IMR-90 (cell line): ENCODE results near the gene PCBP3. TPM values are rescaled to one million over a fixed set of nuclear protein-coding genes. Genes with fewer than 3 reads are reported as not detected.

Experiments used
- CEBPB ChIP-seq: IDR thresholded peaks from 2 replicates; pipeline ENCODE4 v1.6.1; 2012; ENCODE audit warnings: low read depth, low read length, improper control_type of control experiment
- NFE2L2 ChIP-seq: fragments of 150-350 bp; IDR thresholded peaks from 2 replicates; pipeline ENCODE4 v1.6.1; 2016; ENCODE audit warnings: low read depth, mild to moderate bottlenecking, low read length
- RFX5 ChIP-seq: IDR thresholded peaks from 2 replicates; pipeline ENCODE4 v1.8.0; 2012; ENCODE audit warnings: low read depth, mild to moderate bottlenecking, low read length, moderate library complexity
- SMC3 ChIP-seq: fragments of 150-350 bp; IDR thresholded peaks from 2 replicates; pipeline ENCODE4 v1.6.1; 2016; ENCODE audit warnings: low read depth, mild to moderate bottlenecking, antibody characterized with exemption, low read length, moderate library complexity
- polyA plus RNA-seq, 3 experiments: library from polyadenylated mRNA; depleted of rRNA; stranded (reverse); fragments of >200 nt; gene quantifications; 2 replicates each; pipeline ENCODE4 v1.2.3, GENCODE V29; 2012; ENCODE audit warnings: low replicate concordance in 1 of 3
- total RNA-seq: library from RNA; depleted of rRNA; stranded (reverse); fragments of >200 nt; gene quantifications from 2 replicates; pipeline ENCODE4 v1.2.3, GENCODE V29; 2012
- TF ChIP-seq, protein P1 (sequence below): conservative IDR thresholded peaks from 2 replicates; pipeline ENCODE4 v1.5.1; 2012; ENCODE audit warnings: mild to moderate bottlenecking, low read depth, low read length, improper control_type of control experiment

The PCBP3 gene
- total and polyA plus RNA-seq, 2 of the 4 experiments (the other 2 are of a cell fraction) = 2.9 to 3.9 TPM

- TF ChIP-seq RFX5 = no peak
- TF ChIP-seq SMC3 = no peak
- TF ChIP-seq CEBPB = no peak
- TF ChIP-seq, protein P1, sequence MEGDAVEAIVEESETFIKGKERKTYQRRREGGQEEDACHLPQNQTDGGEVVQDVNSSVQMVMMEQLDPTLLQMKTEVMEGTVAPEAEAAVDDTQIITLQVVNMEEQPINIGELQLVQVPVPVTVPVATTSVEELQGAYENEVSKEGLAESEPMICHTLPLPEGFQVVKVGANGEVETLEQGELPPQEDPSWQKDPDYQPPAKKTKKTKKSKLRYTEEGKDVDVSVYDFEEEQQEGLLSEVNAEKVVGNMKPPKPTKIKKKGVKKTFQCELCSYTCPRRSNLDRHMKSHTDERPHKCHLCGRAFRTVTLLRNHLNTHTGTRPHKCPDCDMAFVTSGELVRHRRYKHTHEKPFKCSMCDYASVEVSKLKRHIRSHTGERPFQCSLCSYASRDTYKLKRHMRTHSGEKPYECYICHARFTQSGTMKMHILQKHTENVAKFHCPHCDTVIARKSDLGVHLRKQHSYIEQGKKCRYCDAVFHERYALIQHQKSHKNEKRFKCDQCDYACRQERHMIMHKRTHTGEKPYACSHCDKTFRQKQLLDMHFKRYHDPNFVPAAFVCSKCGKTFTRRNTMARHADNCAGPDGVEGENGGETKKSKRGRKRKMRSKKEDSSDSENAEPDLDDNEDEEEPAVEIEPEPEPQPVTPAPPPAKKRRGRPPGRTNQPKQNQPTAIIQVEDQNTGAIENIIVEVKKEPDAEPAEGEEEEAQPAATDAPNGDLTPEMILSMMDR = no peak
- no peak for TF ChIP-seq NFE2L2
Observed at GRCh38 chr21:45876381-45877170, 233.1 kb downstream of the PCBP3 start (continued).
